ENCODE measurements around the gene CHST9. TPM values are rescaled to one million over a fixed set of nuclear protein-coding genes. Genes with fewer than 3 reads are reported as not detected.

CHST9 gene
- total and polyA plus RNA-seq, 2 experiments from 2014 or later = 15.5 to 16.8 TPM

GRCh38 chr18:27008575-27008974, 176.5 kb downstream of the CHST9 start:
- DNase-seq (ENCODE audit: low spot score) (peak; percentile 61), ATAC-seq (peak; percentile 58)
- no peaks in the 10 kb centered on the region; the same call in 2 of the 3 replicates for H3K36me3 Mint-ChIP-seq (ENCODE audit: low read depth)
- no peak overlapping the region; the same call in 1 of the 2 replicates for H3K27ac Mint-ChIP-seq
- Histone ChIP-seq H3K9me2 (ENCODE audit: insufficient read depth) (0 out of 2 replicates have a peak, but pooled peaks cover 3% of the 10 kb centered on the region), H3K4me3 (no peak overlapping the region), H3K4me1 (ENCODE audit: insufficient read depth) (peaks cover 10% of the 10 kb centered on the region; the same call in 1 of the 2 replicates), H2AFZ (no peak overlapping the region), H3F3A (replicated peaks; ENCODE audit: low read depth) (no peaks in the 10 kb centered on the region), H3K27ac (ENCODE audit: low read depth) (0 out of 2 replicates have a peak overlapping the region, but pooled peaks have one; percentile 13), H3K36me3 (ENCODE audit: insufficient read depth) (no peaks in the 10 kb centered on the region), H4K20me1 (replicated peaks; ENCODE audit: insufficient read depth) (no peaks in the 10 kb centered on the region), H3K4me2 (no peak overlapping the region), H3K79me2 (replicated peaks; ENCODE audit: insufficient read depth) (no peaks in the 10 kb centered on the region), H3K27me3 (ENCODE audit: insufficient read depth) (no peaks in the 10 kb centered on the region)
- H3K27me3 Mint-ChIP-seq (ENCODE audit: insufficient read depth, low read depth, poor library complexity) = peaks cover 3% of the 10 kb centered on the region
- no peak overlapping the region for H3K4me3 Mint-ChIP-seq
- TF ChIP-seq POLR2AphosphoS5 (IDR thresholded peaks at IDR 0.05; ENCODE audit: low read depth) = no peak
- H3K9me3 Mint-ChIP-seq = no peaks in the 10 kb centered on the region
- peaks cover 16% of the 10 kb centered on the region for H3K4me1 Mint-ChIP-seq

- 0 out of 2 replicates have a peak, but pooled peaks cover 3% of the 10 kb centered on the region for H3K9me2 ChIP-seq (ENCODE audit: insufficient read depth)
- no peak overlapping the region for H3K27ac Mint-ChIP-seq
- H3K79me2 ChIP-seq (replicated peaks; ENCODE audit: insufficient read depth) = no peaks in the 10 kb centered on the region
- DNase-seq (ENCODE audit: low spot score) (no peak), ATAC-seq (no peak)
- no peaks in the 10 kb centered on the region for H3K9me3 Mint-ChIP-seq
- no peak overlapping the region for H3K4me3 Mint-ChIP-seq
- H2AFZ ChIP-seq = no peak overlapping the region
- peaks cover 16% of the 10 kb centered on the region for H3K4me1 Mint-ChIP-seq
- H3F3A ChIP-seq (replicated peaks; ENCODE audit: low read depth) = no peaks in the 10 kb centered on the region
- H3K27me3 Mint-ChIP-seq (ENCODE audit: insufficient read depth, low read depth, poor library complexity) = peaks cover 3% of the 10 kb centered on the region
- H4K20me1 ChIP-seq (replicated peaks; ENCODE audit: insufficient read depth) = no peaks in the 10 kb centered on the region
- no peak overlapping the region for H3K27ac ChIP-seq (ENCODE audit: low read depth)
- H3K4me3 ChIP-seq = no peak overlapping the region
- H3K4me2 ChIP-seq = no peak overlapping the region
- H3K36me3 Mint-ChIP-seq (ENCODE audit: low read depth) = no peaks in the 10 kb centered on the region; the same call in 2 of the 3 replicates
- no peaks in the 10 kb centered on the region for H3K36me3 ChIP-seq (ENCODE audit: insufficient read depth)
- H3K4me1 ChIP-seq (ENCODE audit: insufficient read depth) = peaks cover 10% of the 10 kb centered on the region; the same call in 1 of the 2 replicates
- H3K27me3 ChIP-seq (ENCODE audit: insufficient read depth) = no peaks in the 10 kb centered on the region
- TF ChIP-seq ZNF331 (CRISPR knock-in tag; IDR thresholded peaks at IDR 0.05; ENCODE audit: low read depth) (no peak), REST (IDR thresholded peaks at IDR 0.05; ENCODE audit: unreplicated experiment) (no peak), ETS1 (IDR thresholded peaks at IDR 0.05) (no peak), EZH2 (IDR thresholded peaks at IDR 0.05; ENCODE audit: low read depth, unreplicated experiment) (no peak), STAT1 (IDR thresholded peaks at IDR 0.05; ENCODE audit: unreplicated experiment) (no peak), POLR2AphosphoS5 (IDR thresholded peaks at IDR 0.05; ENCODE audit: low read depth) (no peak), CREB1 (CRISPR knock-in tag; IDR thresholded peaks at IDR 0.05; ENCODE audit: low read depth) (no peak), ZNF114 (CRISPR knock-in tag; IDR thresholded peaks at IDR 0.05) (no peak), CTCF (conservative IDR thresholded peaks at IDR 0.05; ENCODE audit: low read depth in 2 of 2) (no peak)
These were observed 177.2 kb downstream of the CHST9 start for GRCh38 chr18:27007880-27008279.
